ENCODE measurements around the gene RASL10A.

Gene RASL10A

GRCh38 chr22:29325785-29326315 lies 10.4 kb upstream of the RASL10A start:
- Histone ChIP-seq H3K36me3 (ENCODE audit: insufficient read depth, low read length) (peaks cover 45% of the 10 kb centered on the region; the same call in 1 of the 2 replicates), H3K9me3 (ENCODE audit: insufficient read depth, low read depth, low read length) (no peaks in the 10 kb centered on the region), H3K27me3 (ENCODE audit: insufficient read depth, low read length, poor library complexity, severe bottlenecking) (no peaks in the 10 kb centered on the region), H2AFZ (ENCODE audit: low read length) (no peak overlapping the region), H3K9ac (ENCODE audit: low read depth, low read length, poor library complexity, severe bottlenecking) (no peak overlapping the region), H3K4me2 (ENCODE audit: low read depth, low read length, poor library complexity, severe bottlenecking) (no peak overlapping the region), H3K4me3 (ENCODE audit: low read length, poor library complexity, severe bottlenecking) (no peak overlapping the region), H3K4me1 (ENCODE audit: insufficient read depth, low read length, poor library complexity, severe bottlenecking) (no peaks in the 10 kb centered on the region), H3K9me2 (replicated peaks; ENCODE audit: low read depth, low read length) (no peaks in the 10 kb centered on the region), H3K79me2 (ENCODE audit: insufficient read depth, low read length) (no peaks in the 10 kb centered on the region), H4K20me1 (ENCODE audit: insufficient read depth, low read length, poor library complexity, severe bottlenecking) (no peaks in the 10 kb centered on the region), H3F3A (ENCODE audit: low read depth) (no peaks in the 10 kb centered on the region)
- TF ChIP-seq CTCF (conservative IDR thresholded peaks at IDR 0.05; ENCODE audit: low read length) (no peak), EZH2phosphoT487 (IDR thresholded peaks at IDR 0.05; ENCODE audit: borderline replicate concordance) (no peak)

- H3F3A ChIP-seq (ENCODE audit: low read depth) = no peaks in the 10 kb centered on the region
- H3K9ac ChIP-seq (ENCODE audit: low read depth, low read length, poor library complexity, severe bottlenecking) = no peak overlapping the region
- no peaks in the 10 kb centered on the region for H4K20me1 ChIP-seq (ENCODE audit: insufficient read depth, low read length, poor library complexity, severe bottlenecking)
- peaks cover 40% of the 10 kb centered on the region; the same call in 1 of the 2 replicates for H3K36me3 ChIP-seq (ENCODE audit: insufficient read depth, low read length)
- no peak overlapping the region for H3K4me2 ChIP-seq (ENCODE audit: low read depth, low read length, poor library complexity, severe bottlenecking)
- no peak for TF ChIP-seq CTCF (conservative IDR thresholded peaks at IDR 0.05; ENCODE audit: low read length)
- no peak for TF ChIP-seq EZH2phosphoT487 (IDR thresholded peaks at IDR 0.05; ENCODE audit: borderline replicate concordance)
- no peaks in the 10 kb centered on the region for H3K4me1 ChIP-seq (ENCODE audit: insufficient read depth, low read length, poor library complexity, severe bottlenecking)
- no peak overlapping the region for H2AFZ ChIP-seq (ENCODE audit: low read length)
- H3K9me2 ChIP-seq (replicated peaks; ENCODE audit: low read depth, low read length) = no peaks in the 10 kb centered on the region
- H3K27me3 ChIP-seq (ENCODE audit: insufficient read depth, low read length, poor library complexity, severe bottlenecking) = no peaks in the 10 kb centered on the region
- no peaks in the 10 kb centered on the region for H3K9me3 ChIP-seq (ENCODE audit: insufficient read depth, low read depth, low read length)
- H3K79me2 ChIP-seq (ENCODE audit: insufficient read depth, low read length) = no peaks in the 10 kb centered on the region
- H3K4me3 ChIP-seq (ENCODE audit: low read length, poor library complexity, severe bottlenecking) = no peak overlapping the region
These were observed 9.9 kb upstream of the RASL10A start for GRCh38 chr22:29325356-29325755.

GRCh38 chr22:29323641-29324040 lies 8.1 kb upstream of the RASL10A start:
- H3K9ac ChIP-seq (ENCODE audit: low read depth, low read length, poor library complexity, severe bottlenecking) = no peak overlapping the region
- no peaks in the 10 kb centered on the region for H3K27me3 ChIP-seq (ENCODE audit: insufficient read depth, low read length, poor library complexity, severe bottlenecking)
- TF ChIP-seq CTCF (conservative IDR thresholded peaks at IDR 0.05; ENCODE audit: low read length) (no peak), EZH2phosphoT487 (IDR thresholded peaks at IDR 0.05; ENCODE audit: borderline replicate concordance) (no peak)
- no peak overlapping the region for H2AFZ ChIP-seq (ENCODE audit: low read length)
- H4K20me1 ChIP-seq (ENCODE audit: insufficient read depth, low read length, poor library complexity, severe bottlenecking) = no peaks in the 10 kb centered on the region
- no peak overlapping the region for H3K4me3 ChIP-seq (ENCODE audit: low read length, poor library complexity, severe bottlenecking)
- H3K9me3 ChIP-seq (ENCODE audit: insufficient read depth, low read depth, low read length) = no peaks in the 10 kb centered on the region
- no peaks in the 10 kb centered on the region for H3K9me2 ChIP-seq (replicated peaks; ENCODE audit: low read depth, low read length)
- peaks cover 26% of the 10 kb centered on the region; the same call in 1 of the 2 replicates for H3K36me3 ChIP-seq (ENCODE audit: insufficient read depth, low read length)
- no peaks in the 10 kb centered on the region for H3F3A ChIP-seq (ENCODE audit: low read depth)
- H3K4me1 ChIP-seq (ENCODE audit: insufficient read depth, low read length, poor library complexity, severe bottlenecking) = no peaks in the 10 kb centered on the region
- H3K79me2 ChIP-seq (ENCODE audit: insufficient read depth, low read length) = no peaks in the 10 kb centered on the region
- H3K4me2 ChIP-seq (ENCODE audit: low read depth, low read length, poor library complexity, severe bottlenecking) = no peak overlapping the region
